ENCODE results near the gene PCSK2. TPM values are rescaled to one million over a fixed set of nuclear protein-coding genes. Genes with fewer than 3 reads are reported as not detected.

The PCSK2 gene
- total and polyA plus RNA-seq, 4 donors, result 0.51 to 9.8 (median 1.5) TPM

DNA sequence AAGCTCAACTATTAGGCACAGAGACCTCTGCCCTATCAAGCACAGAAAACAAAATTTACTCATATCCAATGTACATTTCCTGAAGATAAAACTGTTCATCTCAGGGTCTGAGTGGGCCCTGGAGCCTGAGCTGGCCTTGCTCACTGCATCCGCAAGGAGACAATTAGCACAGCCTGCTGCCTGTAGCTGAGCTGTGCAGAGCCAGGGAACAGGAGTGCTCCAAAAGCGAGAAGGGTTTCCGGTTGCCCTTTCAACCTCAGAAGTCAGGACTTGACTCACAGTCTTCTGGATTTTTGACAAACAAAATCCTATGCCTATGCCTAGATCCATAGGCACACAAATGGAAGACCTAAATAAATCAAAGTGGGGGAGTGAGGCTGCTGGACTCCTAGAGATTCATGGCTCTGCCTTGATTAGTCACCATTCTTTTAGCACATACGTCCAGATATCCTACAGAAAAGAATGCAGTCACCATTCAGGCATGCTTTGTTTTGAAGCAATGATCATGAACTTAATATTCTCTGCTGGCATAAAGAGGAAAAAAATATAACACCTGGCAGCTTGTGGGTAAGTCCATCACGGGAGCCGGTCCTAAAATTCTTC is 230.8 kb downstream of the PCSK2 start:
- Histone ChIP-seq H3K9ac (ENCODE audit: insufficient read depth in 1 of 2, low read length in 2 of 2) (no peak overlapping the region), H3K4me3 (no peak overlapping the region), H3K27me3 (ENCODE audit: control insufficient read depth in 3 of 3, insufficient read depth in 3 of 3, low read length in 2 of 3) (peaks cover 0 to 2% (median 2%) of the 10 kb centered on the region in 3 donors), H3K4me1 (ENCODE audit: control insufficient read depth in 5 of 5, insufficient read depth in 5 of 5, low read length in 5 of 5) (no peaks in the 10 kb centered on the region), H3K27ac (ENCODE audit: low read depth in 1 of 2, low read length in 1 of 2) (no peak overlapping the region), H3K36me3 (ENCODE audit: control insufficient read depth in 4 of 4, insufficient read depth in 4 of 4, low read length in 4 of 4) (no peaks in the 10 kb centered on the region), H3K9me3 (ENCODE audit: control insufficient read depth in 4 of 4, insufficient read depth in 3 of 4, low read length in 3 of 4) (peaks cover 0 to 5% (median 0%) of the 10 kb centered on the region in 4 donors)
- DNase-seq, result no peak
- WGBS, 2 donors, result 85 to 91% methylated on average over 6 of the region's 6 CpGs
- TF ChIP-seq, protein P1, sequence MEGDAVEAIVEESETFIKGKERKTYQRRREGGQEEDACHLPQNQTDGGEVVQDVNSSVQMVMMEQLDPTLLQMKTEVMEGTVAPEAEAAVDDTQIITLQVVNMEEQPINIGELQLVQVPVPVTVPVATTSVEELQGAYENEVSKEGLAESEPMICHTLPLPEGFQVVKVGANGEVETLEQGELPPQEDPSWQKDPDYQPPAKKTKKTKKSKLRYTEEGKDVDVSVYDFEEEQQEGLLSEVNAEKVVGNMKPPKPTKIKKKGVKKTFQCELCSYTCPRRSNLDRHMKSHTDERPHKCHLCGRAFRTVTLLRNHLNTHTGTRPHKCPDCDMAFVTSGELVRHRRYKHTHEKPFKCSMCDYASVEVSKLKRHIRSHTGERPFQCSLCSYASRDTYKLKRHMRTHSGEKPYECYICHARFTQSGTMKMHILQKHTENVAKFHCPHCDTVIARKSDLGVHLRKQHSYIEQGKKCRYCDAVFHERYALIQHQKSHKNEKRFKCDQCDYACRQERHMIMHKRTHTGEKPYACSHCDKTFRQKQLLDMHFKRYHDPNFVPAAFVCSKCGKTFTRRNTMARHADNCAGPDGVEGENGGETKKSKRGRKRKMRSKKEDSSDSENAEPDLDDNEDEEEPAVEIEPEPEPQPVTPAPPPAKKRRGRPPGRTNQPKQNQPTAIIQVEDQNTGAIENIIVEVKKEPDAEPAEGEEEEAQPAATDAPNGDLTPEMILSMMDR (IDR thresholded peaks at IDR 0.05; ENCODE audit: control extremely low read depth, extremely low read depth), result no peak
- ATAC-seq (ENCODE audit: insufficient read depth, low FRiP score), result no peak

DNA sequence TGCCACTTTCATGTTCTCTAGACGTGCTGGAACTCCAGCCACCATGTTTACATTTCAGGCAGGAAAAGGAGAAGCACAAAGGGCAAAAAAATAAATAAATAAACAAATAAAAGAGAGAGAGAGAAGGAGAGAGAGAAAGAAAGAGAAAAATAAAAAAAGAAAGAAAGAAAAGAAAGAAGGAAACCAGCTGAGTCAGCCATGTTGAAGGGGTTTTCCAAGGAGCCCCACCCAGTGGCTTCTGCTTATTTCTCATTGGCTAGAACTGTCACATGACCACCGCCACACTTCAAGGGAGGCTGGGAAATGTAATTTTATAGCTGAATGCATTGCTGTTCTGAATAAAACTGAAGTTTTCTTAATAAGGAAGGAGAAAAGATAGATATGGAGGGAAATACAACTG is 233.3 kb downstream of the PCSK2 start:
- Histone ChIP-seq H3K9me3 (ENCODE audit: control insufficient read depth in 4 of 4, insufficient read depth in 3 of 4, low read length in 3 of 4) (peaks cover 0 to 2% (median 0%) of the 10 kb centered on the region in 4 donors), H3K27me3 (ENCODE audit: control insufficient read depth in 3 of 3, insufficient read depth in 3 of 3, low read length in 2 of 3) (no peaks in the 10 kb centered on the region), H3K9ac (ENCODE audit: insufficient read depth in 1 of 2, low read length in 2 of 2) (no peak overlapping the region), H3K4me3 (no peak overlapping the region), H3K4me1 (ENCODE audit: control insufficient read depth in 5 of 5, insufficient read depth in 5 of 5, low read length in 5 of 5) (no peaks in the 10 kb centered on the region), H3K27ac (ENCODE audit: low read depth in 1 of 2, low read length in 1 of 2) (no peak overlapping the region), H3K36me3 (ENCODE audit: control insufficient read depth in 4 of 4, insufficient read depth in 4 of 4, low read length in 4 of 4) (no peaks in the 10 kb centered on the region)
- 74 to 78% methylated on average over 2 of the region's 2 CpGs for WGBS, 2 donors
- TF ChIP-seq, protein P1 (IDR thresholded peaks at IDR 0.05; ENCODE audit: control extremely low read depth, extremely low read depth), result no peak
- no peak for ATAC-seq (ENCODE audit: insufficient read depth, low FRiP score)
- no peak for DNase-seq

DNA sequence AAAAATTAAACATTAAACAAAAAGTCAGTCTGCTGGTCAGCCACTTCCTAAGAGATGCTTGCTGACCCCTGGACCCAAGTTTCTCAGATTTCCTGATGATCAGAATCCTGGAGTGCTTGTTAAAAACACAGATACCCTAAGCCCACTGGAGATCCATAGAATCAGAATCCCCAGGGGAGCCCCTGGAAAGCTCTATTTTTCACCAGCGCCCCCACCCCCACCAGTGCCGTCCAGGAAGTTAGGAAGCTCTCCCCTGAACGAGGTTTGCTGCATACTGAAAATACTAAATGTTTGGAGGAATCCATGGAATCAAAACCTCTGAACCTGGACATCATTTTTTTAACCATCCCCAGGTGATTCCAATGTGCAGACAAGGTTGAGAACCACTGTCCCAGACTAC is 235.1 kb downstream of the PCSK2 start:
- Histone ChIP-seq H3K27ac (ENCODE audit: low read depth in 1 of 2, low read length in 1 of 2) (no peak overlapping the region), H3K4me3 (no peak overlapping the region), H3K4me1 (ENCODE audit: control insufficient read depth in 5 of 5, insufficient read depth in 5 of 5, low read length in 5 of 5) (no peaks in the 10 kb centered on the region), H3K9me3 (ENCODE audit: control insufficient read depth in 4 of 4, insufficient read depth in 3 of 4, low read length in 3 of 4) (peaks cover 0 to 2% (median 0%) of the 10 kb centered on the region in 4 donors), H3K36me3 (ENCODE audit: control insufficient read depth in 4 of 4, insufficient read depth in 4 of 4, low read length in 4 of 4) (no peaks in the 10 kb centered on the region), H3K27me3 (ENCODE audit: control insufficient read depth in 3 of 3, insufficient read depth in 3 of 3, low read length in 2 of 3) (no peaks in the 10 kb centered on the region), H3K9ac (ENCODE audit: insufficient read depth in 1 of 2, low read length in 2 of 2) (no peak overlapping the region)
- TF ChIP-seq, protein P1 (IDR thresholded peaks at IDR 0.05; ENCODE audit: control extremely low read depth, extremely low read depth), result no peak
- DNase-seq, result no peak
- ATAC-seq (ENCODE audit: insufficient read depth, low FRiP score), result no peak
- WGBS, 2 donors, result 68 to 70% methylated on average over 3 of the region's 3 CpGs

DNA sequence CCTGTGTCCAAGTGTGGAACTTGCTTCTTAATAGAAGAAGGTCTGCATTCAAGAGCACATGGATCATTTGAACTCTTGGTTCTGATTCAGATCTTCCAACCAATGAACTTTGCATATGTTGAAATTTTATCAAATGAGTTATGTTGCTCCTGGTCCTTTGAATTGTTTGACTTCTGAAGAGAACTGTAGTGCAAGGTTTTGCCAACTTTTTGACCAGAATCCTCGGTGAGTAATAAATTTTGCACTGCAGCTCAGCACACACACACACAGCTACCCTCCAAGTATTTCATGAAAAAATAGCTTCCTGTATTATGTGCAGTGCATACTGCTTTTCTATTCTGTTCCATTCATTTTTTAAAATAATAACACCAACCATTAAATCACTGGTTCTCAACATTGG is 236.9 kb downstream of the PCSK2 start:
- H3K9me3 ChIP-seq (ENCODE audit: control insufficient read depth in 4 of 4, insufficient read depth in 3 of 4, low read length in 3 of 4), result no peaks in the 10 kb centered on the region
- H3K36me3 ChIP-seq (ENCODE audit: control insufficient read depth in 4 of 4, insufficient read depth in 4 of 4, low read length in 4 of 4), result no peaks in the 10 kb centered on the region
- H3K27ac ChIP-seq (ENCODE audit: low read depth in 1 of 2, low read length in 1 of 2), result no peak overlapping the region
- no peak overlapping the region for H3K4me3 ChIP-seq
- WGBS, 2 donors, result 61 to 81% methylated on average over 1 of the region's 1 CpG
- H3K27me3 ChIP-seq (ENCODE audit: control insufficient read depth in 3 of 3, insufficient read depth in 3 of 3, low read length in 2 of 3), result no peaks in the 10 kb centered on the region
- no peaks in the 10 kb centered on the region for H3K4me1 ChIP-seq (ENCODE audit: control insufficient read depth in 5 of 5, insufficient read depth in 5 of 5, low read length in 5 of 5)
- no peak overlapping the region for H3K9ac ChIP-seq (ENCODE audit: insufficient read depth in 1 of 2, low read length in 2 of 2)
- TF ChIP-seq, protein P1 (IDR thresholded peaks at IDR 0.05; ENCODE audit: control extremely low read depth, extremely low read depth), result no peak
- ATAC-seq (ENCODE audit: insufficient read depth, low FRiP score), result no peak
- DNase-seq, result no peak

All from lung (tissue), 12 donors.